ENCODE results near the gene PPP6R3. TPM values are rescaled to one million over a fixed set of nuclear protein-coding genes. Genes with fewer than 3 reads are reported as not detected.
A peak's percentile ranks its signal among the peaks of the same experiment; 100 is the strongest.

The PPP6R3 gene
- total RNA-seq, 2 experiments from 2014 or later, result 95.4 to 103 TPM

GRCh38 chr11:68532727-68533369 is 72.3 kb downstream of the PPP6R3 start:
- no peak for ATAC-seq
- intact Hi-C loops (cut with micrococcal nuclease), result no loop called here
- Mint-ChIP-seq H3K4me3 (no peak overlapping the region), H3K9me3 (no peaks in the 10 kb centered on the region), H3K27ac (peak overlapping the region; percentile 23), H3K4me1 (ENCODE audit: low read depth) (peaks cover 67% of the 10 kb centered on the region), H3K27me3 (no peaks in the 10 kb centered on the region), H3K36me3 (ENCODE audit: low read depth) (peaks cover 52% of the 10 kb centered on the region)
- DNase-seq, result no peak
- POLR2A ChIA-PET, result interaction anchor here (0.7 to 1.0 kb wide), 2 partner anchors 23 to 67 kb away, joined by 3 read pairs; no protein-coding TSS in a partner anchor
- TF ChIP-seq CTCF (IDR thresholded peaks at IDR 0.05), result no peak
- CTCF ChIA-PET, result no interaction called here

GRCh38 chr11:68533945-68534344 is 73.4 kb downstream of the PPP6R3 start:
- Mint-ChIP-seq H3K4me1 (ENCODE audit: low read depth) (peaks cover 61% of the 10 kb centered on the region), H3K9me3 (no peaks in the 10 kb centered on the region), H3K27me3 (no peaks in the 10 kb centered on the region), H3K4me3 (no peak overlapping the region), H3K36me3 (ENCODE audit: low read depth) (peaks cover 56% of the 10 kb centered on the region), H3K27ac (peak overlapping the region; percentile 86)
- TF ChIP-seq CTCF (IDR thresholded peaks at IDR 0.05), result no peak
- CTCF ChIA-PET, result interaction anchor here (1.5 kb wide), 1 partner anchor 14 kb away, joined by 4 read pairs; no protein-coding TSS in a partner anchor
- intact Hi-C loops (cut with micrococcal nuclease), result no loop called here
- DNase-seq, result peak; percentile 15
- POLR2A ChIA-PET, result interaction anchor here (0.8 to 1.3 kb wide), 3 partner anchors 9 to 68 kb away, joined by 3 read pairs; no protein-coding TSS in a partner anchor
- peak; percentile 27 for ATAC-seq

- no peak for ATAC-seq
- ChIA-PET CTCF (interaction anchor here (1.0 to 1.5 kb wide), 2 partner anchors 15 to 36 kb away, joined by 3 to 4 read pairs; no protein-coding TSS in a partner anchor), POLR2A (interaction anchor here (0.9 kb wide), 1 partner anchor 25 kb away, joined by 4 read pairs; no protein-coding TSS in a partner anchor)
- DNase-seq, result no peak
- H3K4me3 Mint-ChIP-seq, result no peak overlapping the region
- peaks cover 66% of the 10 kb centered on the region for H3K4me1 Mint-ChIP-seq (ENCODE audit: low read depth)
- H3K36me3 Mint-ChIP-seq (ENCODE audit: low read depth), result peaks cover 62% of the 10 kb centered on the region
- H3K27me3 Mint-ChIP-seq, result no peaks in the 10 kb centered on the region
- H3K27ac Mint-ChIP-seq, result no peak overlapping the region
- intact Hi-C loops (cut with micrococcal nuclease), result no loop called here
- no peaks in the 10 kb centered on the region for H3K9me3 Mint-ChIP-seq
- TF ChIP-seq CTCF (IDR thresholded peaks at IDR 0.05), result no peak
Measured at GRCh38 chr11:68535098-68535497, 74.5 kb downstream of the PPP6R3 start.

GRCh38 chr11:68536706-68537105 is 76.2 kb downstream of the PPP6R3 start:
- Mint-ChIP-seq H3K4me3 (no peak overlapping the region), H3K36me3 (ENCODE audit: low read depth) (peaks cover 68% of the 10 kb centered on the region), H3K4me1 (ENCODE audit: low read depth) (peaks cover 74% of the 10 kb centered on the region), H3K9me3 (no peaks in the 10 kb centered on the region), H3K27ac (peak overlapping the region; percentile 54), H3K27me3 (no peaks in the 10 kb centered on the region)
- DNase-seq (no peak), ATAC-seq (no peak)
- TF ChIP-seq CTCF (IDR thresholded peaks at IDR 0.05), result no peak
- CTCF ChIA-PET, result interaction anchor here (0.9 kb wide), 1 partner anchor 13 kb away, joined by 4 read pairs; no protein-coding TSS in a partner anchor
- intact Hi-C loops (cut with micrococcal nuclease), result no loop called here
- POLR2A ChIA-PET, result interaction anchor here (0.6 to 1.0 kb wide), 2 partner anchors 13 to 783 kb away, joined by 3 read pairs; no protein-coding TSS in a partner anchor

GRCh38 chr11:68538025-68538424 is 77.5 kb downstream of the PPP6R3 start:
- H3K4me3 Mint-ChIP-seq, result no peak overlapping the region
- H3K9me3 Mint-ChIP-seq, result no peaks in the 10 kb centered on the region
- no peaks in the 10 kb centered on the region for H3K27me3 Mint-ChIP-seq
- CTCF ChIA-PET, result no interaction called here
- ATAC-seq (no peak), DNase-seq (no peak)
- no peak overlapping the region for H3K27ac Mint-ChIP-seq
- POLR2A ChIA-PET, result no interaction called here
- no peak for TF ChIP-seq CTCF (IDR thresholded peaks at IDR 0.05)
- intact Hi-C loops (cut with micrococcal nuclease), result no loop called here
- H3K36me3 Mint-ChIP-seq (ENCODE audit: low read depth), result peaks cover 72% of the 10 kb centered on the region
- H3K4me1 Mint-ChIP-seq (ENCODE audit: low read depth), result peaks cover 73% of the 10 kb centered on the region

Data from activated CD8-positive, alpha-beta T cell treated with anti-CD3 and anti-CD28 coated beads for 36 hours (primary cell).